ENCODE data around the gene ZNF808.
"Not testable (repeated sequence)": the region's sequence is repeated elsewhere in the genome, so short reads cannot be mapped to it uniquely, and the experiment has no call there.

ZNF808 gene

DNA sequence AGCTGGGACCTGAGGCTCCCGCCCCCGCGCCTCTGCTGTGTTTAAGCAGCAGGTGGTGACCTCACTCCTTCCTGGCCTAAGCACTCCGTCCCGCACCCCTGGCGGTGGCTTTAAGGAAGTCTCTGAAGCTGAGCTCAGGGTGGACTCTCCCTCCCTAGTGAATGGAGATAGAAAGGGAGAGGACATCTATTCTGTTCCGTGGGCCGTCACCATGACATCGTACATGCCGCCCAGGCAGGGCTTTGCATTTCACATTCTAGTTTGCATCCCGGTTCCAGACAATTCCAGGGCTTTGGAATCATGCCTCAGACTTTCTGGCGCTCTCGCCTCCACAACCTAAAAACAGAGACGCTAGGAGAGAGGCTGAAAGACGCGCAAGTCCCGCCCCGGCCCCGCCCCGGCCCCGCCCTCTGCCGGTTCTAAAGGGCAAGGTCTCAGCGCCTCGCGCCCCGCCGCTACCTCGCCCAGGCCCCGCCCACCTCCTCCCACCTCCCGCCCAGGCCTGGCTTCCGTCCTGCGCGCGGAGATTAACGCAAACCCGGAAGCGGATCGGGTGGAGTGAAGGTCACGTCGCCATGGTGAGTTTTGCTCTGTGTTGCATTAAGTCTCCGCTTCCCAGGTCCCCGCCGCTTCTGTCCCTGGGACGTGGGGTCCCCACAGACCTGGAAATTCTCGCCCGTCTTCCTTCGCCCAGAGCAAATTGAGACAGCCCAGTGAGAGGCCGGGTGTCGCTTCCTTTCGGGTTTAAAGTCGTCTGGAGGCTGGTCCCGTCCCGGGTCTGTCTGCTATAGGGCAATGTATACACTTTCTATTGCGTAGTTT, at the start of gene ZNF808:
TSS of gene ZNF808 (plus strand) at position 535 of the 822 bp plus-strand sequence. CDS start 15,617 bp downstream, outside the sequence.
- peak; percentile 97 for DNase-seq

DNA sequence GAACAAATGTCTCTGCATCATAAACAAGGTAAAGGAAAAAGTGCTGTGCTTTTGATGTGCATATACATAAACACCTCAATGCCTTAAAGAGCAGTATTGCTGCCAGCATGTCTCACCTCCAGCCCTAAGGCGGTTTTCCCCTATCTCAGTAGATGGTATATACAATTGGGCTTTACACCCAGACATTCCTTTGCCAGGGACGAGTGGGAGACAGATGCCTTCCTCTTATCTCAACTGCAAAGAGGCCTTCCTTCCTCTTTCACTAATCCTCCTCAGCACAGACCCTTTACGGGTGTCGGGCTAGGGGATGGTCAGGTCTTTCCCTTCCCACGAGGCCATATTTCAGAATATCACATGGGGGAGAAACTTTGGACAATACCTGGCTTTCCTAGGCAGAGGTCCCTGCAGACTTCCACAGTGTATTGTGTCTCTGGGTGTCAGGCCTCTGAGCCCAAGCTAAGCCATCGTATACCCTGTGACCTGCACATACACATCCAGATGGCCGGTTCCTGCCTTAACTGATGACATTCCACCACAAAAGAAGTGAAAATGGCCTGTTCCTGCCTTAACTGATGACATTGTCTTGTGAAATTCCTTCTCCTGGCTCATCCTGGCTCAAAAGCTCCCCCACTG, 43.2 kb upstream of the ZNF808 start:
- DNase-seq, result not testable (repeated sequence)

DNA sequence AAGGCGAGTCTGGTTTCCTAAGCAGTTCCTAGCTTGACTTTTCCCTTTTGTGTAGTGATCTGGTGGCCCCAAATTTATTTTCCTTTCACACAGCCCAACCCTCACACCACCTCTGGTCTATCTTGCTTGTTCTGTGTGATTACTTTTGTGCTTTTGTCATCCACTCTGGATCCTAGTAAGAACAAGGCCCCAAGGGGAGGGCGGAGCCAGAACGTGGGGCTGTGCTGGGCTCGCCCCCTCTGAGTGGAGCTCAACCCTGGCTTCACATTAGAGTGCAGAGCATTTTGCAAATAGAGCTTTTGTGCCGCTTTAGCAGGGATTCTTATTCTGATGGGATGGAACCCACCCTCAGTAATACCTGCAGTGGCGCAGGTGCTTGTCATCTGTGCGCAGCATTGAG, 42.4 kb upstream of the ZNF808 start:
- DNase-seq, result not testable (repeated sequence)

DNA sequence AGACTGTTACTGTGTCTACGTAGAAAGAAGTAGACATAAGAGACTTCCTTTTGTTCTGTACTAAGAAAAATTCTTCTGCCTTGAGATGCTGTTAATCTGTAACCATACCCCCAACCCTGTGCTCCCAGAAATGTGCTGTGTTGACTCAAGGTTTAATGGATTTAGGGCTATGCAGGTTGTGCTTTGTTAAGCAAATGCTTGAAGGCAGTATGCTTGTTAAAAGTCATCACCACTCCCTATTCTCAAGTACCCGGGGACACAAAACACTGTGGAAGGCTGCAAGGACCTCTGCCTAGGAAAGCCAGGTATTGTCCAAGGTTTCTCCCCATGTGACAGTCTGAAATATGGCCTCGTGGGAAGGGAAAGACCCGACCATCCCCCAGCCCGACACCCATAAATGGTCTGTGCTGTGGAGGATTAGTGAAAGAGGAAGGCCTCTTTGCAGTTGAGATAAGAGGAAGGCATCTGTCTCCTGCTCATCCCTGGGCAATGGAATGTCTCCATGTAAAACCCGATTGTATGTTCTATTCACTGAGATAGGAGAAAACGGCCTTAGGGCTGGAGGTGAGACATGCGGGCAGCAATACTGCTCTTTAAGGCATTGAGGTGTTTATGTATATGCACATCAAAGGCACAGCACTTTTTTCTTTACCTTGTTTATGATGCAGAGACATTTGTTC, 41.8 kb upstream of the ZNF808 start:
- DNase-seq, result not testable (repeated sequence)

DNA sequence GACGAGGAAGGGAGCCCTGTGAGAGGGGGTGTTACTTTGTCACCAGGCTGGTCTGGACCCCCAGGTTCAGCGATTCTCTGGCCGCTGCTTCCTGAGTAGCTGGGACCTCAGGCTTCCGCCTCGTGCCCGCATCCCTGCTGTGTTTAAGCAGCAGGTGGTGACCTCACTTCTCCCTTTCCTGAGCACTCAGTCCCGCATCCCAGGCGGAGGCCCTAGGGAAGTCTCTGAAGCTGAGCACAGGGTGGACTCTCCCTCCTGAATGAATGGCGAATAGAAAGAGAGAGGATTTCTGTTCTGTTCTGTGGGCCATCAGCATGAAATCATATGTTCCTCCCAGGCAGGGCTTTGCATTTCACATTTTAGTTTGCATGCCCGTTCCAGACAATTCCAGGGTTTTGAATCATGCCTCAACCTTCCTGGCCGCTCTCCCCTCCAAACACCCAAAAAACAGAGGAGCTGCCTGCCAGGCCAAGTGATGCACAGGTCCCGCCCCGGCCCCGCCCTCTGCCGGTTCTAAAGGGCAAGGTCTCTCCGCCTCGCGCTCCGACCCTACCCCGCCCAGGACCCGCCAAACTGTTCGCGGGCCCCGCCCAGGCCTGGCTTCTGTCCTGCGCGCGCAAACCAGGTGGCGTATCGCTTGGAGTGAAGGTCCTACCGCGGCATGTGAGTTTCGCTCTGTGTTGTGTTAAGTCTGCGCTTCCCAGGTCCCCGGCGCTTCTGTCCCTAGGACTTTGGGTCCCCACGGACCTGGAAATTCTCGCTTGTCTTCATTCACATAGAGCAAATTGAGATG, 35.1 kb upstream of the ZNF808 start:
- peak; percentile 4 for DNase-seq

DNA sequence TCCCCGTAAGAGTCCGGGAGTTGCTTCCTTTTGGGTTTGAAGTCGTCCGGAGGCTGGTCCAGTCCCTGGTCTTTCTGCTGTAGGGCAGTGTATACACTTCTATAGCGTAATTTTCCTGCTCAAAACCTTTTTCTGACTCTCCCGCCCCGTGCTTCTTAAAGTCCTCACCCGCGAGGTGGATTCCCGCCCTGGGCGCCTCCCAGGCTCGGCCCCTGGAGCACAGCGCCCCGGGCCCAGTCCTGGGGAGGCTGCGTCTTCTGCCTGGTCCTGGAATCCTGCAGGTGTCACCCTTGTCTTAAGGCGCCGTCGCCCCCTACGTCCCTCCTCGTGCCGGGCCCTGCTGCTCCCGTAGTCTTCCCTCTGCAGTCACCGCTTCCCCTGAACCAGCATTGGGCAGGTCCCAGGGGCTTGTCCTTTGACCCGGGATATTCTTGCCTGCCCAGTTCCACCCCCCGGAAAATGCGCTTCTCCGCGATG, 34.4 kb upstream of the ZNF808 start:
- DNase-seq, result no peak

DNA sequence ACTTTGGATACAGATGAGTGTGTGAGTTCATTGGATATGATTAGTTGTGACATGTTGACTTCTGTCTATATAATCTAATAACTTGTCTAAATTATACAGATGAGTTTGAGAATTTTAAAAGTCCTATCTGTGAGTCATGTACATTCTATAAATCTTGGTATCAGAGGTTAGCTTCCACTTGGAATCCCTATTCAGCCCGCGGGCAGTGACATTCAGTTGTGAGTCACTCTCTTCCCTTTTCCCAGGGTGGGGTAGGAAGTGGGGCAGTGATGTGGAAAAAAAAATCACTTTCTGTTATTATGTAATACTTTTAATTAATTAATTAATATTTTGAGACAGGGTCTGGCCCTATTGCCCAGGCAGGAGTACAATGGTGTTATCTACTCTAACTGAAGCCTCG, 33.0 kb upstream of the ZNF808 start:
- no peak for DNase-seq

DNA sequence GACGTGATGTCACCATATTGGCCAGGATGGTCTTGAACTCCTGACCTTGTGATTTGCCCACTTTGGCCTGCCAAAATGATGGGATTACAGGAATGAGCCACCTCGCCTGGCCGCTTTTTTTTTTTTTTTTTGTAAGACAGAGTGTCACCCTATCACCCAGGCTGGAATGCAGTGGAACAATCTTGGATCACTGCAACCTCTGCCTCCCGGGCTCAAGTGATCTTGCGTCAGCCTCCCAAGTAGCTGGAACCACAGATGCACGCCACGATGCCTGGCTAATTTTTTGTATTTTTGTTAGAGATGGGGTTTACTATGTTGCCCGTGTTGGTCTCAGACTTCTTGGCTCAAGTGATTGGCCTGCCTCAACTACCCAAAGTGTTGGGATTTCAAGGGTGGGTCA, 28.9 kb upstream of the ZNF808 start:
- no peak for DNase-seq

DNA sequence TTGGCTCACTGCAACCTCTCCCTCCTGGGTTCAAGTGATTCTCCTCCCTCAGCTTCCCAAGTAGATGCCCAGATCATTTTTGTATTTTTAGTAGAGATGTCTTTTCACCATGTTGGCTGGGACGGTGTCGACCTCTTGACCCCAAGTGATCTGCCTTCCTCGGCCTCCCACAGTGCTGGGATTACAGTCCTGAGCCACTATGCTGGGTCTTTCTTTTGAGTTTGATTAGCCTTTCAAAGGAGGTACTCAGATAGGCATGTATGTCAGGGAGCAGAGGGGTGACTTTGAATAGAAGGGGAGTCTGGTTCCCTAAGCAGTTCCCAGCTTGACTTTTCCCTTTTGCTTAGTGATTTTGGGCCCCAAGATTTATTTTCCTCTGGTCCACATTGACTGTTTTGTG, 27.0 kb upstream of the ZNF808 start:
- not testable (repeated sequence) for DNase-seq

DNA sequence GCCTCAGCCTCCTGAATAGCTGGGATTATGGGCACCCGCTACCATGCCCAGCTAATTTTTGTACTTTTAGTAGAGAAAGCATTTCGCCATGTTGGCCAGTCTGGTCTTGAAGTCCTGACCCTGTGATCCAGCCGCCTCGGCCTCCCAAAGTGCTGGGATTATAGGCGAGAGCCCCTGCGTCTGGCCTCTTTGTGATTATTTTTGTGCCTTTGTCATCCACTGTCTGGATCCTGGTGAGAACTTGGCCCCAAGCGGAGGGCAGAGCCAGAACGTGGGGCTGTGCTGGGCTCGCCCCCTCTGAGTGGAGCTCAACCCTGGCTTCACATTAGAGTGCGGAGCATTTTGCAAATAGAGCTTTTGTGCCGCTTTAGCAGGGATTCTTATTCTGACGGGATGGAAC, 26.5 kb upstream of the ZNF808 start:
- not testable (repeated sequence) for DNase-seq

DNA sequence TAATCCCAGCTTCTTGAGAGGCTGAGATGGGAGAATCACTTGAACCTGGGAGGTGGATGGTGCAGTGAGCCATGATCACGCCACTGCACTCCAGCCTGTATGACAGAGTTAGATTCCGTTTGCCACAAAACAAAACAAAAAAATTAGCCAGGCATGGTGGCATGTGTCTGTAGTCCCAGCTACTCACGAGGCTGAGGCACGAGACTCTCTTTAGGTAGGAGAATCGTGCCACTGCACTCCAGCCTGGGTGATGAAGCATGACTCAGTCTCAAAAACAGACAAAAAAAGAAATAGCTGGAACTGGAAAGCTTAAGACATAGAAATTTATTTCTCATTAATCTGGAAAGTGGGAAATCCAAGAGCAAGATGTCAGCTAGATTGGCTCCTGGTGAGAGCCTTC, 20.2 kb upstream of the ZNF808 start:
- DNase-seq, result no peak

DNA sequence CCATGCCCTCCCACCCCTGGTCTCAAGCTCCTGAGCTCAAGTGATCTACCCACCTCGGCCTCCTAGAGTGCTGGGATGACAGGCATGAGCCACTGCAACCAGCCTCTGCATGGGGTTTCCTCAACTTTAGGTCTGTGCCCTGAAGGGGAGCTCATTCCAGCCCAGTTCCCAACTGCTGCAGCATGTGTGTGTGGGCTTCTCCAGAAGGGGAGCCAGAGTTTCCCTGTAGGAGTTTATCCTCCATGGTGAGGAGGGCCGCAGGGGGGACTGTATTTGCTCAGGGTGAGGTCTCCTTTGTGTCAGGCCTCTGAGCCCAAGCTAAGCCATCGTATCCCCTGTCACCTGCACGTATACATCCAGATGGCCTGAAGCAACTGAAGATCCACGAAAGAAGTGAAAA, 11.3 kb upstream of the ZNF808 start:
- no peak for DNase-seq

DNA sequence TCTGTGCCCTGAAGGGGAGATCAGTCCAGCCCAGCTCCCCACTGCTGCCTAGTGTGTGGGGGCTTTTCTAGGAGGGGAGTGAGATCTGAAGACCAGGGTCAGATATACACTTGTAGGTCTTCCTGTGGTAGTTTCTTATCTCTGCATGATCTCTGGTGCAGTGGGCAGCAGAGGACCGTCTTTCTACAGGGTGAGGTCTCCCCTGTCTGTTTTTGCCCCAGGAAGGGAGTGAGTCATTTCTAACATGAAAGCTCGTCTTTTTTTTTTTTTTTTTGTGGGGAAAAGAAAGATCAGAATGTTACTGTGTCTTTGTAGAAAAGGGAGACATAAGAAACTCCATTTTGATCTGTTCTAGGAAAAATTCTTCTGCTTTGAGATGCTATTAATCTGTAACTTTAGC, 8.8 kb upstream of the ZNF808 start:
- no peak for DNase-seq

DNA sequence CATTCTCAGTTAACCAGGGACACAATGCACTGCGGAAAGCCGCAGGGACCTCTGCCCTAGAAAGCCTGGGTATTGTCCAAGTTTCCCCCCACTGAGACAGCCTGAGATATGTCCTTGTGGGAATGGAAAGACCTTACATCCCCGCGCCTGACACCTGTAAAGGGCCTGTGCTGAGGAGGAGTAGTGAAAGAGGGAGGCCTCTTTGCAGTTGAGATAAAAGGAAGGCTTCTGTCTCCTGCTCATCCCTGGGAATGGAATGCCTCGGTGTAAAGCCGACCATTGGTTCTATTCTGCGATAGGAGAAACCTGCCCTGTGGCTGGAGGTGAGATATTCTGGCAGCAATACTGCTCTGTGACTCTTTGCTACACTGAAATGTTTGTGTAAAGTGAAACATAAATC, 8.3 kb upstream of the ZNF808 start:
- DNase-seq, result not testable (repeated sequence)

DNA sequence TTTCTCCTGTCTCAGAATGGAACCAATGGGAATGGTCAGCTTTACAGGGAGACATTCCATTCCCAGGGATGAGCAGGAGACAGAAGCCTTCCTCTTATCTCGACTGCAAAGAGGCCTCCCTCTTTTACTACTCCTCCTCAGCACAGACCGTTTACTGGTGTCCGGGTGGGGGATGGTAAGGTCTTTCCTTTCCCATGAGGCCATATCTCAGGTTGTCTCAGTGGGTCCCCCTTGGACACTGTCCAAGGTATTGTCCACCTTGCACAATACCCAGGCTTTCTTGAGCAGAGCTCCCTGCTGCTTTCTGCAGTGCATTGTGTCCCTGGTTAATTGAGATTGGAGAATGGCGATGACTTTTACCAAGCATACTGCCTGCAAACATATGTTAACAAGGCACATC, 7.5 kb upstream of the ZNF808 start:
- no peak for DNase-seq

DNA sequence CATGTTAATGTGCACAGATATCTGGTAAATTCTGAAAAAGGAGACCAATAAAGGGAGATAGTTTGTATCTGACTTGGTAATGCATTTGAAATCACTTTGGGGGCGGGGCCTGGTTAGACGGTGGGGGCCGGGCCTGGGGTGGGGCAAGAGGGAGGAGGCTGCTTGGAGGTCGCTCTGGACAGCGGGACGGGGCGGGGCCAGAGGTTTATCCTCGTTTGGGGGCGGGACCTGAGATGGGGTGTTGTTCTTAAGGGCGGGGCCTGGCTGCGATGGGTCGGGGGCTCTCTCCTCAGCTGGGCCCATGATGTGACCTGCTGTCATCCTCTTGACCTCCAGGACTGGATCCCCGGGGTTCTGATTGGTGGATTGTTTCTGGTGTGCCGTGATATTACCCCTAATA, 4.9 kb upstream of the ZNF808 start:
- no peak for DNase-seq

DNA sequence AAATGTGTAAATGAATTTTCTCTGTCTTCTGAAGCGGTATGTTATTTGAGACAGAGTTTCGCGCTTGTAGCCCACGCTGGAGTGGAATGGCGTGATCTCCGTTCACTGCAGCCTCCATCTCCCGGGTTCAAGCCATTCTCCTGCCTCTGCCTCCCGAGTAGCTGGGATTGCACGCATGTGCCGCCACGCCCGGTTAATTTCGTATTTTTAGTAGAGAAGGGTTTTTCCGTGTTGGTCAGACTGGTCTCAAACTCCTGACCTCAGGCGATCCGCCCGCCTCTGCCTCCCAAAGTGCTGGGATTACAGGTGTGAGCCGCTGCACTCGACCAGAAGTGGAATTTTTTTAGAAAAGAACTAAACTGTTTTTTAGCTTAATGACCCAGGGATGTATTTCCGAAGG, 3.4 kb upstream of the ZNF808 start:
- DNase-seq, result no peak

DNA sequence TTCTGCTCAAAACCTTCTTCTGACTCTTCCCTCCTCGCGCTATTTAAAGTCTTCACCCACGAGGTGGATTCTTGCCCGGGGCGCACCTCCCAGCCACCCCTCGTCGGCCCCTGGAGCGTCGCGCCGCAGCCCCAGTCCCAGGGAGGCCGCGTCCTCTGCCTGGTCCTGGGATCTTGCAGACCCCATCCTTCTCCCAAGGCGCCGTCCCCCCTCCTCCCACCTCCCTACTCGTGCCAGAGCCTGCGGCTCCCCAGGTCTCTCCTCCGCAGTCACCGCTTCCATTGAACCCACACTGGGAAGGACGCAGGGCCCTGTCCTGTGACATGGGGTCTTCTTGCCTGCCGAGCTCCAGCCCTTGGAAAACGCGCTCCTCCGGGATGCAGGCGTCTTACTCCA, 486 bp downstream of the ZNF808 start:
- DNase-seq, result no peak

DNA sequence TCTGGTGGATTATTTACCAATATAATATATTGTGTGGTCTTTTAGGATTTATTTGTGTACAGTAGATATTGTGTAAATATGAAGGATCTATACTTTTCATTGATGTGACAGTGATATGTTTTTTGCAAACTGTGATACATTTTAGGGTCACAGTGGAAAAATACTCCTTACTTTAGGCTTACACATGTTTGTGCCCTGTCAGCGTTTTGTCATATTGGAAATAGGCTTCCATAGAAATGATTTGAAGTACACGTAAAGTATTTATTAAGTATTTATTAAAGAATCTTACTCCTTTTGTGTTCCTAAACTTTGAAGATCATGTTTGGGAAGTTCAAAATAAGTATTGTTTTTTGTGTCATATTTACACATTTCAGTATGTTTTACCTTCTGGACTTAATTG, 5.0 kb downstream of the ZNF808 start:
- DNase-seq, result no peak

DNA sequence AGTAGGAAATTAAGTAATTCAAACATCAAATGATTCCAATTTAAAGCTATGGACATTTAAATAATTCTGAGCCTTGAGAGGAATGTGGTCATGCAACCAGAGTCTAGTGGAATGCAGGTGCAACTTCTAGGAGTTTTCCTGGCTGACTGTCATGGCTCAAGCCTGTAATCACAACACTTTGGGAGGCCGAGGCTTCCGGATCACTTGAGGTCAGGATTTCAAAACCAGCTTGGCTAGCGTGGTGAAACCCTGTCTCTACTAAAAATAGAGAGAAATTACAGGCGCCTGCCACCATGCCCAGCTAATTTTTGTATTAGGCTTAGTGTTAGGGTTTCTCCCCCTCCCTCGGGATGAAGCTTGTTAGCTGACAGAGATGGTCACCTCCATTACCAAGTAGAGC, 6.4 kb downstream of the ZNF808 start:
- DNase-seq, result no peak

DNA sequence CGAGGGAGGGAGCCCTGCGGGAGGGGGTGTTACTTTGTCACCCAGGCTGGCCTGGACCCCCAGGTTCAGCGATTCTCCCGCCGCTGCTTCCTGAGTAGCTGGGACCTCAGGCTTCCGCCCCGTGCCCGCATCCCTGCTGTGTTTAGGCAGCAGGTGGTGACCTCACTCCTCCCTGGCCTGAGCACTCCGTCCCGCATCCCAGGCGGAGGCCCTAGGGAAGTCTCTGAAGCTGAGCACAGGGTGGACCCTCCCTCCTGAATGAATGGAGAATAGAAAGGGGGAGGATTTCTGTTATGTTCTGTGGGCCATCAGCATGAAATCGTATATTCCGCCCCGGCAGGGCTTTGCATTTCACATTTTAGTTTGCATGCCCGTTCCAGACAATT, 7.9 kb downstream of the ZNF808 start:
- not testable (repeated sequence) for DNase-seq

DNA sequence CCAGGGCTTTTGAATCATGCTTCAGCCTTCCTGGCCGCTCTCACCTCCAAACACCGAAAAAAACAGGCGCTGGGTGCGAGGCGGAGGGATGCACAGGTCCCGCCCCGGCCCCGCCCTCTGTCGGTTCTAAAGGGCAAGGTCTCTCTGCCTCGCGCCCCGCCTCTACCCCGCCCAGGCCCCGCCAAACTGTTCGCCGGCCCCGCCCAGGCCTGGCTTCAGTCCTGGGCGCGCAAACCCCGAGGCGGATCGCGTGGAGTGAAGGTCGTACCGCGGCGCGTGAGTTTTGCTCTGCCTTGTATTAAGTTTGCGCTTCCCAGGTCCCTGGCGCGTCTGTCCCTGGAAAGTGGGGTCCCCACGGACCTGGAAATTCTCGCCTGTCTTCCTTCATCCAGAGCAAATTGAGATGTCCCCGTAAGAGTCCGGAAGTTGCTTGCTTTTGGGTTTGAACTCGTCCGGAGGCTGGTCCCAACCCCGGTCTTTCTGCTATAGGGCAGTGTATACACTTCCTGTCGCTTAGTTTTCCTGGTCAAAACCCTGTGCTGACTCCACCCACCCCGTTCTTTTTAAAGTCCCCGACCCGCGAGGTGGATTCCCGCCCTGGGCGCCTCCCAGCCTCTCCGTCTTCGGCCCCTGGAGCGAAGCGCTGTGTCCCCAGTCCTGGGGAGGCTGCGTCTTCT, 8.4 kb downstream of the ZNF808 start:
- DNase-seq, result peak; percentile 90

DNA sequence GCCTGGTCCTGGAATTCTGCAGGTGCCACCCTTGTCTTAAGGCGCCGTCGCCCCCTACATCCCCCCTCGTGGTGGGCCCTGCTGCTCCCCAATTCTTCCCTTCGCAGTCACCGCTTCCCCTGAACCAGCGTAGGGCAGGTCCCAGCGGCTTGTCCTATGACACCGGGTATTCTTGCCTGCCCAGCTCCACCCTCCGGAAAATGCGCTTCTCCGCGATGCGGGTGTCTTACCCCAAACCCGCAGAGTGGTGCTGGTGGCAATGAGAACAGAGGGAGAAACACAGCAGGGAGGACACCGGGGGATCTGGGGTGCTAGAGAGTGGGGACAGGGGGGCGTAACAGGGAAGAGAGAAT, 9.0 kb downstream of the ZNF808 start:
- peak; percentile 55 for DNase-seq
